ENCODE measurements around the gene PLA2G2C.
"Not testable (repeated sequence)": the region's sequence is repeated elsewhere in the genome, so short reads cannot be mapped to it uniquely, and the experiment has no call there.

The PLA2G2C gene

GRCh38 chr1:20130518-20130917 lies 55.8 kb downstream of the PLA2G2C start:
- not testable (repeated sequence) for DNase-seq (ENCODE audit: low read depth in 2 of 2)

GRCh38 chr1:20126806-20127440 lies 59.4 kb downstream of the PLA2G2C start:
- DNase-seq (ENCODE audit: low read depth in 2 of 2): no peak

- DNase-seq (ENCODE audit: low read depth in 2 of 2): no peak
These were observed 60.1 kb downstream of the PLA2G2C start for GRCh38 chr1:20126041-20126805.

GRCh38 chr1:20125100-20125499 lies 61.2 kb downstream of the PLA2G2C start:
- no peak for DNase-seq (ENCODE audit: low read depth in 2 of 2)

- no peak for DNase-seq (ENCODE audit: low read depth in 2 of 2)
These were observed 61.8 kb downstream of the PLA2G2C start for GRCh38 chr1:20124456-20125057.

GRCh38 chr1:20123722-20124455 lies 62.4 kb downstream of the PLA2G2C start:
- no peak for DNase-seq (ENCODE audit: low read depth in 2 of 2)

GRCh38 chr1:20120796-20121195 lies 65.5 kb downstream of the PLA2G2C start:
- DNase-seq (ENCODE audit: low read depth in 2 of 2): no peak

GRCh38 chr1:20119347-20119746 lies 67.0 kb downstream of the PLA2G2C start, which contains the start of gene PLA2G2D:
PLA2G2D (minus strand) TSS chr1:20119536; CDS start chr1:20119498, 38 bp downstream.
- DNase-seq (ENCODE audit: low read depth in 2 of 2): no peak

- no peak for DNase-seq (ENCODE audit: low read depth in 2 of 2)
These were observed 69.1 kb downstream of the PLA2G2C start for GRCh38 chr1:20117236-20117635.

- no peak for DNase-seq (ENCODE audit: low read depth in 2 of 2)
These were observed 70.4 kb downstream of the PLA2G2C start for GRCh38 chr1:20115916-20116315.

GRCh38 chr1:20115479-20115878 lies 70.8 kb downstream of the PLA2G2C start:
- no peak for DNase-seq (ENCODE audit: low read depth in 2 of 2)

GRCh38 chr1:20114021-20114648 lies 72.2 kb downstream of the PLA2G2C start:
- DNase-seq (ENCODE audit: low read depth in 2 of 2): no peak

Measured in activated CD8-positive, alpha-beta memory T cell treated with anti-CD3 and anti-CD28 coated beads for 4 hours (primary cell).